ENCODE data around the gene BMP6.

DNA sequence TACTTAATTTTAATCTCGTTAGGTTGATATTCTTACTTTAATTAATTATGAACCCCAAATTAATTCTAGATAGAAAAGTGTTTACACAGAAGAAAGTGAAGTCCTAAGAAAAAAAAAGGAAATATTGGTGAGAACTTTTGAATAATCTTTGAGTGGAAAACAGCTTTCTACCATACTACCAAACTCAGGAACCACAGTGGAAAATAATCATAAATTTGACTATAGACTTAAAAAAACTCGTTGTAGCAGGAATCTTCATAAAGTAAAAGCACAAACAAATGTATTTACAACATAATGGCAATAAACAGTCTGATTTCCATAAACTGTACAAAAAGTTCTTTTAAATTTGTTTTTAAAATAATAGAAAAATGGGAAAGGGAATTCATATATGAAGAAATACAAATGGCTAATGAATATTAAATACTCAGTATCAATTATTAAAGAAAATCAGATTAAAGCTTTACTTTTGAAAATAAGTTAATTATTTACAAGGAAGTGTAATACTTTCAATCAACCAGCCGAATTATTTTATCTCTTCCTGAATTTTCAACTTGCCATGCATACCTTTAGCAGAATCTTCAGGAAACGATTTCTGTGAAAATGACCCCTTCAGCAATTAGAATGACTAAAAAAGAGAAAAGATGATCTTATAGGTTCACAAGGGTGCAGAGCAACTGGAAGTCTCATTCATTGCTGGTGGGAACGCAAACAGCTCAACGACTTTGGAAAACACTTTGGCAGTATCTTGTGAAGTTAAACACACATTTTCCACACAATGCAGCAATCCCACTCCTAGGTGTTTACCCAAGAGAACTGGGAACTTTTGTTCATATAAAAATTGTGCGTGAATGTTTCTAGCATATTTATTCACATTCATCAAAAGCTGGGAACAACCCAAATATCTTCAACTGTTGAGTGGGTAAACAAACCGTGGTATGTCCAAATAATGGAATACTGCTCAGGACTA, 38.5 kb upstream of the BMP6 start:
- TF ChIP-seq SIN3A (IDR thresholded peaks at IDR 0.05; ENCODE audit: borderline replicate concordance, insufficient read depth, low read length), result no peak
- TF ChIP-seq REST (IDR thresholded peaks at IDR 0.05; ENCODE audit: insufficient read depth in 1 of 2, low read depth in 2 of 2, low read length in 2 of 2), result no peak
- TF ChIP-seq POLR2AphosphoS5 (IDR thresholded peaks at IDR 0.05; ENCODE audit: low read depth, low read length), result no peak
- TF ChIP-seq TAF1 (IDR thresholded peaks at IDR 0.05; ENCODE audit: borderline replicate concordance, insufficient read depth, low read length), result no peak
- no peak for TF ChIP-seq FOXP2 (optimal IDR thresholded peaks at IDR 0.05; ENCODE audit: borderline replicate concordance, extremely low read depth, extremely low read length, insufficient read depth)
